Fibroblast of skin of scalp (primary cell): ENCODE measurements around the gene OVAAL. TPM values are rescaled to one million over a fixed set of nuclear protein-coding genes. Genes with fewer than 3 reads are reported as not detected.

Experiments used
- DNase-seq: peaks from one replicate; pipeline ENCODE4 v3.0.0-alpha.2; 2013
- polyA plus RNA-seq, 2 experiments: library from polyadenylated mRNA; unstranded; fragments of 120-200 nt; gene quantifications; one replicate each; pipeline ENCODE4 v1.2.1, GENCODE V29; 2013; ENCODE audit not compliant: insufficient read length in 2 of 2

OVAAL gene
- polyA plus RNA-seq (2013, experiment 1 of 2; ENCODE audit: insufficient read length), result not detected
- polyA plus RNA-seq (2013, experiment 2 of 2; ENCODE audit: insufficient read length), result not detected

GRCh38 chr1:180558664-180559063, at the start of gene OVAAL:
TSS of gene OVAAL (plus strand) at chr1:180558964.
- DNase-seq, result no peak

- DNase-seq, result no peak
These were observed 47.9 kb upstream of the OVAAL start for GRCh38 chr1:180510882-180511281.

GRCh38 chr1:180513531-180513930, 45.2 kb upstream of the OVAAL start:
- DNase-seq, result no peak

GRCh38 chr1:180515364-180515763, 43.4 kb upstream of the OVAAL start:
- DNase-seq, result no peak

- peak; percentile 79 for DNase-seq
These were observed 42.8 kb upstream of the OVAAL start for GRCh38 chr1:180515857-180516388.

GRCh38 chr1:180519846-180520245, 38.9 kb upstream of the OVAAL start:
- no peak for DNase-seq

GRCh38 chr1:180521474-180522212, 37.1 kb upstream of the OVAAL start:
- DNase-seq, result no peak

- no peak for DNase-seq
These were observed 36.6 kb upstream of the OVAAL start for GRCh38 chr1:180522213-180522515.

GRCh38 chr1:180524160-180524914, 34.4 kb upstream of the OVAAL start:
- no peak for DNase-seq

GRCh38 chr1:180524915-180525714, 33.6 kb upstream of the OVAAL start:
- no peak for DNase-seq

GRCh38 chr1:180525715-180526039, 33.1 kb upstream of the OVAAL start:
- no peak for DNase-seq

- DNase-seq, result no peak
These were observed 31.6 kb upstream of the OVAAL start for GRCh38 chr1:180527101-180527669.

GRCh38 chr1:180528868-180529470, 29.8 kb upstream of the OVAAL start:
- no peak for DNase-seq

GRCh38 chr1:180530501-180530900, 28.3 kb upstream of the OVAAL start:
- DNase-seq, result peak; percentile 75

GRCh38 chr1:180532854-180533253, 25.9 kb upstream of the OVAAL start:
- no peak for DNase-seq

- DNase-seq, result peak; percentile 55
These were observed 25.3 kb upstream of the OVAAL start for GRCh38 chr1:180533266-180533987.

- DNase-seq, result no peak
These were observed 24.6 kb upstream of the OVAAL start for GRCh38 chr1:180534214-180534613.

GRCh38 chr1:180535418-180535999, 23.3 kb upstream of the OVAAL start:
- no peak for DNase-seq

GRCh38 chr1:180536821-180537372, 21.9 kb upstream of the OVAAL start:
- DNase-seq, result no peak

GRCh38 chr1:180539136-180539535, 19.6 kb upstream of the OVAAL start:
- no peak for DNase-seq
